Upper lobe of right lung (tissue), 1 donor: ENCODE results near the gene ZRANB1. TPM values are rescaled to one million over a fixed set of nuclear protein-coding genes. Genes with fewer than 3 reads are reported as not detected.

ENCODE experiments used
- ATAC-seq: fragments of 200-7000 bp; cut with Tn5 transposase; one replicate; pipeline ENCODE4 v1.9.1; 2020; ENCODE audit warnings: mild to moderate bottlenecking, moderate library complexity
- DNase-seq: peaks from one replicate; pipeline ENCODE4 v3.0.0-alpha.2; 2020
- H3K27ac ChIP-seq: fragments of 200-600 bp; one replicate; pipeline ENCODE4 v1.8.0; 2022
- H3K27me3 ChIP-seq: fragments of 200-600 bp; one replicate; pipeline ENCODE4 v1.8.0; 2022; ENCODE audit warnings: mild to moderate bottlenecking
- H3K36me3 ChIP-seq: fragments of 200-600 bp; one replicate; pipeline ENCODE4 v1.8.0; 2022
- H3K4me1 ChIP-seq: fragments of 200-600 bp; one replicate; pipeline ENCODE4 v1.8.0; 2022
- H3K4me3 ChIP-seq: fragments of 200-600 bp; one replicate; pipeline ENCODE4 v1.8.0; 2022; ENCODE audit warnings: mild to moderate bottlenecking
- H3K9me3 ChIP-seq: fragments of 200-600 bp; one replicate; pipeline ENCODE4 v1.8.0; 2022
- intact Hi-C: fragments of 100-400 bp; cut with DNase I; formaldehyde crosslinking; loops from one replicate; pipeline ENCODE4 v1.11.0; 2022
- total RNA-seq: library from RNA; stranded (reverse); fragmentation: NEBNext Ultra II Directional; extraction: Animal tissue kit (Norgen Biotek cat#: 25700); gene quantifications from one replicate; pipeline ENCODE4 v1.2.1, GENCODE V29; 2021
- TF ChIP-seq, protein P1 (sequence below): fragments of 200-600 bp; IDR thresholded peaks from one replicate; pipeline ENCODE4 v1.8.0; 2022; ENCODE audit warnings: antibody characterized with exemption
- donor health status: DM: no; HTN: yes; CAD: no; lungs with severe emphysema.

Gene ZRANB1
- total RNA-seq, 1 donor from 2014 or later, result 20.5 TPM

DNA sequence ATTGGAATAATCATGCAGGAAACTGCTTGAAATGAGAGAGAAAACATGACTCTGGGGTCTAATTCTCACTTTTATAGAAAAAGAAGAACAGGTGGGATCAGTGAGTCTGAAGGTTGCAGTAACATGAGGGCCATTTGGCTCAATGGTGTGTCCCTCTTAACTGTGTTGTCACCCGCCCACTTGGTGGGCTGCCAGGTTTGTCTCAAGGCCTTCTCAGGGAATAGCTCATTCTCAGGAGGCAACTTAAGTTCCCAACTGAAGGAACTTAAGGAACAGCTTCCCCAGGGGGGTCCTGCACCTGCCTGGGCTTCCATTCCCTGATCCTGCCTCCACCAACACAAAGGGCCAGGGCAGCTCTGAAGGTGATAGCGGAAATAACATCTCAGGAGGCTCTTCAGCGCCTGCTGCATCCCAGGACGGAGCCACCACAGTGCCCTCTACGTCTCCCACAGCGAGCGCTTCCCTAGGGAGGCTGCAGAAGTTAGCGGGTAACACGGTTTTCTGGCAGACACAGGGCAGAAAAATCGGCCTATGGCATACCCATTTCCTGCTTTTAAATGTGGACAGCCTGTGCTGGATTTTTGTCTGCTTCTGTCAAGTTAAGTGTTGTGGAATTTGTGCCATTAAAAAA lies 88.8 kb downstream of the ZRANB1 start:
- DNase-seq (no peak), ATAC-seq (no peak)
- no peaks in the 10 kb centered on the region for H3K27me3 ChIP-seq
- no peak overlapping the region for H3K4me3 ChIP-seq
- TF ChIP-seq, protein P1, sequence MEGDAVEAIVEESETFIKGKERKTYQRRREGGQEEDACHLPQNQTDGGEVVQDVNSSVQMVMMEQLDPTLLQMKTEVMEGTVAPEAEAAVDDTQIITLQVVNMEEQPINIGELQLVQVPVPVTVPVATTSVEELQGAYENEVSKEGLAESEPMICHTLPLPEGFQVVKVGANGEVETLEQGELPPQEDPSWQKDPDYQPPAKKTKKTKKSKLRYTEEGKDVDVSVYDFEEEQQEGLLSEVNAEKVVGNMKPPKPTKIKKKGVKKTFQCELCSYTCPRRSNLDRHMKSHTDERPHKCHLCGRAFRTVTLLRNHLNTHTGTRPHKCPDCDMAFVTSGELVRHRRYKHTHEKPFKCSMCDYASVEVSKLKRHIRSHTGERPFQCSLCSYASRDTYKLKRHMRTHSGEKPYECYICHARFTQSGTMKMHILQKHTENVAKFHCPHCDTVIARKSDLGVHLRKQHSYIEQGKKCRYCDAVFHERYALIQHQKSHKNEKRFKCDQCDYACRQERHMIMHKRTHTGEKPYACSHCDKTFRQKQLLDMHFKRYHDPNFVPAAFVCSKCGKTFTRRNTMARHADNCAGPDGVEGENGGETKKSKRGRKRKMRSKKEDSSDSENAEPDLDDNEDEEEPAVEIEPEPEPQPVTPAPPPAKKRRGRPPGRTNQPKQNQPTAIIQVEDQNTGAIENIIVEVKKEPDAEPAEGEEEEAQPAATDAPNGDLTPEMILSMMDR, result no peak
- H3K27ac ChIP-seq, result no peak overlapping the region
- H3K36me3 ChIP-seq, result peaks cover 17% of the 10 kb centered on the region
- intact Hi-C loops, result no loop called here
- H3K4me1 ChIP-seq, result peaks cover 11% of the 10 kb centered on the region
- H3K9me3 ChIP-seq, result no peaks in the 10 kb centered on the region

DNA sequence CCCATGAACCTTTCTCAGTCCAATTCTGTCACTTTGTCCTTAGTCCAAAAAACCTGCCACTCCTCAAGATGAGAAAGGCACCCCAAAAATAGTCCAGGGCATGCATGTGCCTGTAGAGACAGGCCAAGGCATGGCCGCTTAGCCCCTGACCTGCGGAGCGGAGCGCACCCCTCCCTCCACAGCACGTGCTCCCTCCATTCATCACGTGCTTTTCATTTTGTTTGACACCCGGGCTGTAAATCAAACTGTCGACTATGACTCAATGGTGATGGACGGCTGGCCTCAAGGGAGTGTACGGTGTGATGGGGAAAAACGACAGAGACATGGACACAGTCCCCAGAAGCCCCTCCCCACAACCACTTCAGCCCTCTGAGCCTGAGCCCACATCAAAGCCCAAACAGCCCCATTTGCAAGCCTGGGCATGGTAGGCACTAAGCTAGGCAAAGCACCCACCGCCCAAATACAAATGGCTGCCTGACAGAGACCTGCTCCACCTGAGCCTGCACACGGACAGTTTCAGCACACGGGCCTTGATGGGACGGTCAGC lies 90.6 kb downstream of the ZRANB1 start:
- H3K27me3 ChIP-seq, result no peaks in the 10 kb centered on the region
- H3K4me3 ChIP-seq, result no peak overlapping the region
- H3K36me3 ChIP-seq, result peaks cover under 1% of the 10 kb centered on the region
- ATAC-seq (no peak), DNase-seq (peak; percentile 33)
- intact Hi-C loops, result no loop called here
- peaks cover 16% of the 10 kb centered on the region for H3K4me1 ChIP-seq
- no peaks in the 10 kb centered on the region for H3K9me3 ChIP-seq
- no peak overlapping the region for H3K27ac ChIP-seq
- TF ChIP-seq, protein P1, result no peak

DNA sequence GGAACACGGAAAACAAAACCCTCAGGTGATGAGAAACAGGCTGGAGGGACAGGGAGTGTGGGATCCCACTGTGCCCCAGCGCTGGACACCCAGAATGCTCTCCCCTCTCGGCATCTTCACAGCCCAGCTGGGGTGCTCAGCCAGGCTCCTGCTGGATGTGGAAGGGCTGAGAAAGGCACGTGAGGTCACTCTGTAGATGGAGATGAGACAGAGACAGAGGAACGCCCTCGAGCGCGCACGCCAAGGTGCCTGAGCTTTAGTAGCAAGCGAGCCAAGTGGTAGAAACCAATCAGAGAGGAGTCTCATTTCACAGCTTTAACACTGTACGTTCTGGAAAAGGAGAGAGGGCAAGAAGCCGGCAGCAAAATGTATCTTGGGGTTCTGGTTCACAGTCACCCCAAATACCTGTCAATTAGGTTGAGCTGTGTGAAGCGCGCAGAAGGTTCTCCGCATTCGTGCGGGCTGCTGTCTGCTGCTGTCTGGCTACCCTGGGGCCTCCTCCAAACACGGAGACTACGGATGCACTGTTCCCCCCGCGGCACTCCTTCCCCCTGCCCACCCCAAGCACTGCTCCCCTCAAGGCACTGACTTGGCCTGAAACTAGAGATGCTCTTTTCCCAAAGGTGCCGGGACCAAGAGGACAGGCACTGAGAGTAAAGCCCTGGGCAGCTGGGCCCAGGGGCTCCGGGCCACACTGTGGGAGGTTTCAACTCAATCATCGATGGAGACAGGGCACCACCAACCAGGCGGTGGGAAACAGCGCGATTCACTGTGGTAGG lies 91.4 kb downstream of the ZRANB1 start:
- H3K36me3 ChIP-seq, result no peaks in the 10 kb centered on the region
- intact Hi-C loops, result no loop called here
- no peak for ATAC-seq
- no peak overlapping the region for H3K27ac ChIP-seq
- H3K4me1 ChIP-seq, result peaks cover 21% of the 10 kb centered on the region
- H3K27me3 ChIP-seq, result no peaks in the 10 kb centered on the region
- H3K4me3 ChIP-seq, result no peak overlapping the region
- DNase-seq, result peak; percentile 51
- no peaks in the 10 kb centered on the region for H3K9me3 ChIP-seq
- TF ChIP-seq, protein P1, result no peak

DNA sequence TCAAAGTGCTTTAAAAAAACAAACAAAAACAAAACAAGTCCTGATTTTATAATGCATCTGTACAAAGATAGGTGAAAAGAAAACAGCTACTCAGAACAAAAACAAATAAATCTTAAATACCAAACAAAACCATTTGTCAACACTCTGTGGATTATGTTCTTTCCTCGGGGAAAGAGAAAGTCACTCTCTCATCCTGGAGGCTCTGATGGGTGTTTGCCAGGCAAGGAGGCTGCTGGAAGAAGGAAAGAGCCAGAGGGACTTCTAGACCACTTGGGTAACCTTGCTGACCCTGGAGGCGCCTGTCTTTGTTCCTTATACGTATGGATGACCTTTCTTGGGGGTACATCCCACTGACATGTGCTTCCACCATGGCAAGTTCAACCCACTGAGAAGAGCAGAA lies 92.8 kb downstream of the ZRANB1 start:
- TF ChIP-seq, protein P1, result no peak
- no peak for DNase-seq
- intact Hi-C loops, result no loop called here
- no peaks in the 10 kb centered on the region for H3K27me3 ChIP-seq
- H3K4me1 ChIP-seq, result peaks cover 34% of the 10 kb centered on the region
- H3K27ac ChIP-seq, result no peak overlapping the region
- ATAC-seq, result no peak
- no peak overlapping the region for H3K4me3 ChIP-seq
- H3K36me3 ChIP-seq, result no peaks in the 10 kb centered on the region
- no peaks in the 10 kb centered on the region for H3K9me3 ChIP-seq

DNA sequence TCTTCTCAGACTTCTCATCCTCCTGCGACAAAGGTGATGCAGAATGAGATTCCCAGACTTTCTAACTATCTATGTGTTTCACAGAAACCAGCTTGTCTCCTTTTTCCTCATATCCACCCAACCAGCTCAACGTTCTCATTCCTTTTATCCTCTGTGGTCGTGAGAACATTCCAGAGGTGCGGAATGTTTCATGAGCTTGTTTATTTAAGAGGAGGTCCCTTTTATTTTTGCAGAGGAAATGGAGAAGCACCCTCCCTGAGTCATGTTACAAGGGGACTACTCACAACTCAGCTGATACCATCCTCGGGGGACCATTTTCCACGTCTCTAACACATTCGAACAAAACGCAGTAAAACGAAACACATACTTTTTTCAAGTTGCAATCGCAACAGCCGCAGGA lies 93.2 kb downstream of the ZRANB1 start:
- H3K27ac ChIP-seq, result no peak overlapping the region
- no peak for ATAC-seq
- DNase-seq, result no peak
- H3K4me1 ChIP-seq, result peaks cover 35% of the 10 kb centered on the region
- H3K4me3 ChIP-seq, result no peak overlapping the region
- no peaks in the 10 kb centered on the region for H3K36me3 ChIP-seq
- intact Hi-C loops, result no loop called here
- no peaks in the 10 kb centered on the region for H3K27me3 ChIP-seq
- TF ChIP-seq, protein P1, result no peak
- H3K9me3 ChIP-seq, result no peaks in the 10 kb centered on the region
